HG02884 (cell line): ENCODE data around the gene SH3RF3.
"Not testable (repeated sequence)": the region's sequence is repeated elsewhere in the genome, so short reads cannot be mapped to it uniquely, and the experiment has no call there.

Source experiments
- ATAC-seq: cut with Tn5 transposase; IDR thresholded peaks from one replicate; pipeline ENCODE4 v1.9.1; 2021; ENCODE audit warnings: mild to moderate bottlenecking, moderate library complexity; ENCODE audit not compliant: unreplicated experiment

Gene SH3RF3

DNA sequence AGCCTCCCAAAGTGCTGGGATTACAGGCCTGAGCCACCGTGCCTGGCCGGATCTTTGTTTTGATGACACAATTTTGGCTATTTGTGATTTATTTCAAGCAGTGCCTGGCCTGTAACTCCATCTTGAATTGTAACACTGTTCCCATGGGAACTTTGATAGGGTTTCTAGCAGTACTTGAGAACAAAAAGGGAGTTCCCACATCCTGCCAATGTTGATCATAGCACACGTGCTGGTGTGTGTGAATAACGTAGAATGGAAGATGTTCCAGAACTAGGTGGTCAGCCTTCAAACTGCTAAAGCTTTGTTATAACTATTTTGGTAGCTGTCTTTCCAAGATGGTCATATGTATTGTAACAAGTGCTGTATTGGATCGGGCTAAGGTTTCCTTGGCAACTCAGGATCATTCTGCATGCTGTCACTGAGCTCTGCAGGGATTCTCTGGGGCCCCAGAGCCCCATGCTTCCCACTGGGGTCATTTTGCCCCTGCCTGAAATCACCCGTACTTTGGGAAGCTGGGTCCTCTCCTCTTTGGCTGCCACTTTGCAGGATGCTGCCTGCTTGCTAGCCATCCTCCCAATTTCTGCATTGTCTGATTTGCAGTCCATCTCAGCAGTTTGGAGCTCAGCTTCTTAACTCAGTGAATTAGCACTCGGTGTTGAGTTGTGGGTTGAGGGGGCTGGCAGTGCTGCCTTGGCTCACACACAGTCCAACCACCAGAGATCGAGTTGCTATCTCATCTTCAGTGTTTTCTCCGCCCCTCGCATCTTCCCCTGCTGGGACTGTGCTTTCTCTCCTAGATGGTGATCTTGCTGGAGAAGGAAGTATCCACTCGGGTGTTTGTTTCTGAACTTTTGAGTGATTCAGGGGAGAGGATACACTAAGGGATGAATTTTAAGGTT lies 26.8 kb downstream of the SH3RF3 start:
- ATAC-seq, result no peak

DNA sequence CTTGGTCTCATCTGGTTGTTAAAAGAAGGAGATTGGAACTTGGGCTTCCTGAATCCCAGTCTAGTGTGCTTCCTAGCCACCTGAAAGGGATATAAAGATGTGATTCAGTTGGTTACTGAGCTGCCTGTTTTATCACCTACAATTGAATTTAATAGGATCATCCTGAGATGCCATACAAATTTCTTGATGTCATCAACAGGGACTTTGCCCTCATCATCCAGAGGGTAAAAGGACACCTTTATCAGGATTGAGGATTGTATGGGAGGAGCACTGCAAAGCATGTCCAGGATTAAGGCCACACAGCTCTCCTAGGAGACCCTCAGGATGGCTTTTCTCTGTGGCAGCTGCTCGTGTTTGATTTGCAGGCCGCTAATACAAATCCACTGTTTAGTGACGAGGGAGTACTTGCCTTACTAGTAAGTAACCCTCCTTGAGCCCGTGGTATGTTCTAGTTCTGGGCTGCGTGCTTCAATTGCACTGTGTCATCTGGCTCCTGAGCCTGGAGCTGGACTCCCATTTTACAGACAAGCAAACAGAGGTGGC lies 28.6 kb downstream of the SH3RF3 start:
- no peak for ATAC-seq

DNA sequence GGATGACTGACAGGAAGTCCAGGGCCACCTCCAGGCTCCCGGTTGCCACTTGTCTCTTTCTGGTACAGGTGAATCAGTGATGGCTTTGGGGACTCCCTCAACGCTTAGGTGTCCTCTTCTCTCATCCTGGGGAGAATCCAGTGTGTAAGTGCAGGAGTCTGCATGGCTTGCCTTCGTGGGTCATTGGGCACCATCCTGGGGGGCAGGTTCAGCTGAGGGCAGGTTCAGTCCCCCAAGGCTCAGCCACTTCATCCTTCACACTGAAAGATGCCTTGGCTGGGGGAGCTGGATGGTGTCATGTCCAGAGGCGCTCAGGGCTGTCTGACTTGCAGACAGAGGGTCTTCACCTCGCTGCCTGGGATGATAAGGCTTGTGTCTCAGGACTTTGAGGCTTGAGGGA lies 29.2 kb downstream of the SH3RF3 start:
- ATAC-seq, result no peak

DNA sequence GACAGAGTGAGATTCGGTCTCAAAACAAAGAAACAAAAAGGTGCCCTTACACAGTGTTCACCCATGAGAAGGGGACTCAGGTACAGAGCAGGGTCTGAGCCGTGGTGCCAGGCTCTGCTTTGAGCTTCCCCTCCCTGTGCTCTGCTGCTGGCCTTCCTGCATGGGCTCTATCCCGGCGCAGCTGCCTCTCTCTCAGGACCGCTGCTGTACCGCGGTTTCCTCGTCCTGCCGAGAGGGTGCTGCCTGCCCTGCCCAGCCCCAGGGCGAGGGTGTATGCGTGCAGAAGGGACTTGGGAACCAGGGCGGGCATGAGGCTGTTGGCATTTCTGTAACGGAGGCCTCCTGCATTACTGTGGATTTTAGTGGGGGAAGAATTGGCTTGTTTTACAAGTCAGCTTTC lies 30.1 kb downstream of the SH3RF3 start:
- ATAC-seq, result no peak

DNA sequence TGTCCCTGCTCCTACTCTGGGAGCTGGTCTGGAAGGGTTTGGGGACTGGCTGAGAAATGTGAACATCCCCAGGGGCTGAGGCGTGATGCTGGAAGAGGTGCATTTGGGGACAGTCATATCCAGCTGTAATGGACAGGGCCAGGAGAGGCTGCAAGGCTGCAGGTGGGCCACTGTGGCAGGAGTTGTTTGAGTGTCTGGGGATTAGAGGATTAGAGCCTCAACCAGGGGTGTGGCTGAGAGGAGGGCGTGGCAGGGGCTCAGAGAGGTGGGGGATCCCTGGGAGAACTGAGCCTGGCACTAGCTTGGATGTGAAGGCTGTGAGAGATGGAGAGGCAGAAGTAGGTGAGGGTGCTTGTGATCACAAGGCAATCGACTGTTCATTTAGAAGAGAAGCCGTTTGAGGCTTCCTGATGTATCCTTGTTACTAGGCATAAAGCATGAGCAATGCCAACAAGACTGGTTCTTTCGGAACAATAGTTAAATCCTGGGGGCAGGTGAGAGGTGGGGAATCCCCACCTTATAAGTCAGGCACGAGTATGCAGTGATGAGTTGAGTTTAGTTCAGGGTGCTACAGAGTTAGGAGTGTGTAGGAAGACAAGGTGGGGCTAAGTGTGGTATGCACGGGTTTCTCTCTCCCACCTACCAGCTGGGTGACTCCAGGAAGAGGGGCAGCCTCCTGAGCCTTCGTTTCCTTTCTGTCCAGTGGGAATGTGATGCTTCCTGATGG lies 31.9 kb downstream of the SH3RF3 start:
- no peak for ATAC-seq

DNA sequence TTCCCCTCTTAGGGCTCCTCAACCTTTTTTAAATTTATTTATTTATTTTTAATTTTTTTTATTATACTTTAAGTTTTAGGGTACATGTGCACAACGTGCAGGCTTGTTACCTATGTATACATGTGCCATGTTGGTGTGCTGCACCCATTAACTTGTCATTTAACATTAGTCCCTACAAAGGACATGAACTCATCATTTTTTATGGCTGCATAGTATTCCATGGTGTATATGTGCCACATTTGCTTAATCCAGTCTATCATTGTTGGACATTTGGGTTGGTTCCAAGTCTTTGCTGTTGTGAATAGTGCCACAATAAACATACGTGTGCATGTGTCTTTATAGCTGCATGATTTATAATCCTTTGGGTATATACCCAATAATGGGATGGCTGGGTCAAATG lies 33.4 kb downstream of the SH3RF3 start:
- not testable (repeated sequence) for ATAC-seq

DNA sequence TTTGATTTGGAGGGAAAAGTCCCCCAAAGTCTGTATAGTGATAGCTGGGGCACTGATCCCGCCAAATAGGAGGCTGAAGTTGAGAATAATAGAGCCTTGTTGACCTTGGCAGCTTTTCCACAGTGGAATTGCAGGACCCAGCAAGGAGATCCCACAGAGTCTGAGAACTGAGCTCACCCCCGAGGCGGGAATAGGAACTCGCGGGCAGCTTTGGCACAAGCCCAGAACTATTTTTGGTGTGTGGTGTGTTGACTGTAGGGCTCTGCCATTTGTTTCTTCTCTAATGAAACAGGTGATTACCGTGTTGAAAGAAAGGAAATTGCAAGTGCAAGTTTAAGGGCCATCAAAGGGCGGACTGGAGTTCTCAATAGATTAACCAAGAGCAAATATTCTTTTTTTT lies 34.0 kb downstream of the SH3RF3 start:
- no peak for ATAC-seq

DNA sequence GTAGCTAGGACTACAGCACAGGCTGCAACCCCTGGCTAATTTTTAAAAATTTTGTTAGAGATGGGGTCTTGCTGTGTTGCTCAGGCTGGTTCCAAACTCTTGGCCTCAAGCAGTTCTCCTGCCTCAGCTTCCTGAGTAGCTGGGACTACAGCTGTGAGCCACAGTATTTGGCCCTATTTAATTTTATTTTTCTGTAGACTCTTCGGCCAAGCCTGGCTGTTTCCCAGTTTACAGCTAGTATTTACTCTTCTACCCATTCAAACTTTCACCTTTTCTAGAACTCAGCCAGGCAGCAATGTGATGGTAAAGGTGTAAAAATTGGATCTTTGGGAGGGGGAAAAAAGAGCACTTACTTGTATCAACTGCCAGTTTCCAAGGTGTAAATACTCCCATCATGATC lies 35.3 kb downstream of the SH3RF3 start:
- ATAC-seq, result no peak

DNA sequence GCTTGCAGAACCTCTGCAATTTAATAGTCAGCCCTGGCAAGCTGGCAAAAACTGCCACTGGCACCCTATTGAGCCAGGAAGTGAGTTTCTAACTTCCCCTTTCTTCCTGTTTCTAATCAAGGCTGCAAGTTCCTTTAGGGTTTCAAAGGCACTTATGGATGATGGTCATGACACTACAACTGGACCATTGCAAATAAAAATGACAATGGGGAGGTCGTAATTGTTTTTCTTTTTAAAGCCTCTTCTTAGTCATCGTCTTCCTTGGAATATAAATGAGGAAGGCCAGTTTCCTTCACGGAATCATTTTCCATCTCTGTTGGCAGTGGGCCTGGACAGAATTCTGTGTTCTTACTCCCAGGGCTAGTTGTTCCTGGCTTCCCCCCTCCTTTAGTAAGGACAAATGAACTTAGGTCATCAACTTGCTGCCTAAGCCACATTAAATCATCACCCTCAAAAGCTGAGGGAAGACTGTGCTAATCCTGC lies 35.8 kb downstream of the SH3RF3 start:
- ATAC-seq, result no peak

DNA sequence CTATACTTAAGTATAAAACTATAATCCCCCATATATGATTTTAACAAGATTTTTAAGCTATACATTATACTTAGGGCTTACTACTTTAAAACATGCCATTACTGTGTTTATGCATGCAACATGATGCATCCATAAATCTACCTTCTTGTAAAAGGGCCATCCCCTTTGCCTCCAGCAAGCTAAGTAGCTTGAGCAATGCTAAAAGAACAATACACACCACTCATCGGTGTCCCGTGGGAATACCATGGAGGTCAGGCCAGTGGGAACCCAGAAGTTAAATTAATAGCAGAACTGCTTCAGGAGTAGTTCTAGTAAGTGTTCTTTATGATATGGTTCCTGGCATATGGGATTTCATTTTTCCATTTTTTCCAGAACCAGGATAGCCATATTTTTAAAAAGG lies 37.8 kb downstream of the SH3RF3 start:
- ATAC-seq, result no peak

DNA sequence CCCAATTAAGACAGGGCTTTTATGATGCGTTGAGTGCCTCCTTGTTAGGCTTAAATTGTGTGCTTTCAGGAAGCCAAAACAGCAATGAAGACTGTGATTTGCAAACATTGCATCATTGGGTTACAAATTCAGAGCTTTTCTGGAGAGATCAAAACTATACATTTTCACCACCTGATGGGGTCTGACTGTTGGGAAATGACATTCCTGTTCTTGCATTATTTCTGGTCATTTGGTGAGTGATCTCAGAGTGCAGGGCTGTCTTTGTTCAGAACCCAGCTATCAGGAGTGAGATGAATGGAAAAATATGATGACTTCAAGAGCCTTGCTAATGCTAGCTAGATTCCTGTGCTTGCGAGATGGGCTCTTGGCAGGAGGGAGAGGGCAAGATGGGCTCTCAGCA lies 39.1 kb downstream of the SH3RF3 start:
- ATAC-seq, result no peak

DNA sequence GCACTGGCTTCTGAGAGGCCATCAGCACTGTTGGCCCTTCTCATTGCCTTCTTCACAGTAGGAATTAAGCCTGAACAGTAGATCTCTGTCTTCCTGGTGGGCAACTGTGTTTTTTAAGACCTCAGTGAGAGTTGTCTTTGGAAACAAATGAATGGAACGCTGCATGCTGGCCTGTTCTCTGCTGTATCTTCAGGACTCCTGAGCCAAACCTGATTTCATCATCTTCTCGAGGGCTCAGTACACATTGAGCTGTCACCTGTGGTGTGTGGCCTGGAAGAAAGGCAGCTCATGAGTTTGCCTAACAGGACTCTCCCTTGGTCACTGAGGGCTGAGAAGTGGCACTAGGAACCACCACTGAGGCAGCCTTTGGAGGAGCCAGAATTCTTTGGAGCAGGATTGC lies 39.7 kb downstream of the SH3RF3 start:
- ATAC-seq, result no peak

DNA sequence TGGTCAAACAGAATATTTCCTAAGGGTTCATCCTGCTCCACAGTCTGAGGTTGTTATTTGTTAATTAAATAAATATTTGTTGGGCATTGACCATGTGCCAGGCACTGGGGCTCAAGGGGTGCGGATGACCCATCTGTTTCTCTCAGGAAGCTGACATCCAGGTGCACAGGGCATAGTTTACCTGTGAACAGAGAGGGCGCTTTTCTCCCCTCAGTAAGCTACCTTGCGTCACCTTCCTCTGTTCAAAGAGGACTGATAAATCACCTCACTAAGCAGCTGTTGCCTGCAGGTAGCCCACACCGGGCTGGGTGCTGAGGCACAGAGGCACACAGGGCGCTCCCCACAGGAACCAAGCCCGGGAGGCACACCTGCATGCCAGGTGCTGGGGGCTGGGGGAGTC lies 41.6 kb downstream of the SH3RF3 start:
- ATAC-seq, result no peak

DNA sequence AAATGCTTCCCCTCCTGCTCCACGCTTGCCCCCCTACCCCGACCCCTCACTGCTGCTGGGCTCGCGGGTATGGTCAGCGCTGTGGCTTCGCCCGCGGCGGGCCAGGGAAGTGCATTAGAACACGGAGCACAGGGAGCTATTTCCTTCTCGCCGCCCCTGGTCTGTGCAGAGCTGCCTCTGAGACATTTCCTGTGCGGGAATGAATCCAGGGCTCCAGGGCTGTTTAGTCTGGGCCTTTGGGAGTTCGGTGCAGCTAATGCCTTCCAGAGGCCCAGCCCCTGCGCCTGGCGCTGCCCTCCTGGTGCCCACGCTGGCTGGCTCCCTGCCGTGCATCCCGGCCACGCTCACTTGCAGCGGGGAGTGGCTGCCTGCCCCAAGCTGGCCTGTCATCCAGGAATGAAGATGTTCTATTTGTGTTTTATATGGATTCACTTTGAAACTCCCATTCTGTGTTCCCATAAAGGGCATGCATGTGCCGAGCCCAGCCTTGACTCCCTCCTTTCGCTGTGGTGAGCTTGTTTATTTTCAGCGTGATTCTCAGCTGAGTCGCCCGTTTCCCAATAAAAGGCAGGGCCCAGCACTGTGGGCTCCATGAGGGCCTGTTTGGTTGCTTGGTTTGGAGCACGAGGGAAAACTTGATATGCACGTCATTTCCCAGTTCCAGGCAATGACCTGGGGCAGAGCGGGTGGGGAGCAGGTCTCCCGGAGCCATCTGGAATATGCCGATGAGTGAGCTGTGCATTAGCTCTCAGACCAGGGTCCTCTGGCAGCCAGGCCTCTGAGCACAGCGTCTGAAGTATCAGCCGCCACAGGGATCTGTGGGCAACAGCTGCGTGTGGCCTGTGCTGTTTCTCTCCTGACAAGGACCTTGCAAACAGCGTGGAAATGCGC lies 42.7 kb downstream of the SH3RF3 start:
- ATAC-seq, result no peak

DNA sequence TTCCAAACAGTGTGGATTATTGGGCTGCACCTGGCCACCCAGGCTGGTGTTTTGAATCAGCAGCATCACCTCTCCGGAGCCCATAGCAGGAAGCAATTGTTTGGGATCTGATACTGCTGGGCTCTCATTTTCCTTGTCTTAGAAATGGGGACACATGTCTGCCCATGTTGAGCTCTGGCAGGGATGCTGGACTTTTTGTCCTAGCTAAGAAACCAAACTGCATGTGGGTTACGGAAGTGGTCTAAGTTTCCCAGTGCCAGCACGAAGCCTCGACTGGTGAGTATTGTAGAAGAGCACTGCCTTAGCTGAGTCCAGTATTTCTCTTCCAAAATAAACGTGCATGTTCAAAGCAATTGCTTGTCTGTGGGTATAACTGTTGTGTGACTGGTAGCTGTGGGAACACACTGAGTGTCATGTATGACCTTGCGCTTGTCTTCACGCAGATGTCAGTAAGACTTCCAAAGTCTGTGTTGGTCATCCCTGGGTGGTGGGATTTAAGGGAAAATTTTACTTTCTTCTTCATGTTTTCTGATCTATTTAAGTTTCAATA lies 43.6 kb downstream of the SH3RF3 start:
- ATAC-seq, result no peak

DNA sequence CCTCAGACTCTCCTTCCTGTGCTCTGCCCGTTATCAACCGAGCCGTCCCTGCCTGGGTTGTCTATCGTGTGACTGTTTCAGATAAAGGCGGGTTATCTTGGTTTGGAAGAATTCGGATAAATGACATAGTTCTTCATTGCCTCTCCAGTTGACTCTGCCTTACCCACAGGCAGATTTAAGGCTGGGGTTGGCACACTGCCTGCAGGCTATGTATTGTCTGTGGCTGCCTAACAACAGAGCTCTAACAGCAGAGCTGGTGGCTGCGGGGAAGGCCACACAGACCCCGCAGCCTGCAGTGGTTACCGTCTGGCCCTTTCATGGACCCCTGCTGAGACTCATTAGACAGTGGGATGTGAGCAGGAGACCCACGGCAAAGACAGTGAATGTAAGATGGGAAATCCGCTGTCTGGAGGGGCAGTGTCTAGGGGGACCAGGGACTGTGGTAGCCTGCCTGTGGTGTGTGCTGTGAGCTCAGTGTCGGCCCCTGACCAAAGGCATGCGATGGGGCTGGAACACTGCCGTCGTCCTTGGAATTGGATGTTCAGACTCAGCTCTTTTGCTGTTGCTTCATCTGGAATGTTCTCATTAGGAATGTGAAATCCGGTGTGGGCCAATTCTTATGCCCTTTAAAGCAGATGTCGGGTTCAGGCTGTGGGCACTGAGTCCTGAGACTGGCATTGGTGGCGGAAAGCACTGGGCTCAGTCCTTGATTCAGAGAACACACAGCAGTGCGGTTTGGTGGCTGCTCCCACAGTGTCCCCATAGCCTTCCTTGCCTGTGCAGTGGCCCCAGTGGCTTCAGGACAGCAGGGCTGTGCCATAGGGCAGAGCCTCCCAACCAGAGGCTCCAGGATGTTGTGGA lies 44.5 kb downstream of the SH3RF3 start:
- no peak for ATAC-seq

DNA sequence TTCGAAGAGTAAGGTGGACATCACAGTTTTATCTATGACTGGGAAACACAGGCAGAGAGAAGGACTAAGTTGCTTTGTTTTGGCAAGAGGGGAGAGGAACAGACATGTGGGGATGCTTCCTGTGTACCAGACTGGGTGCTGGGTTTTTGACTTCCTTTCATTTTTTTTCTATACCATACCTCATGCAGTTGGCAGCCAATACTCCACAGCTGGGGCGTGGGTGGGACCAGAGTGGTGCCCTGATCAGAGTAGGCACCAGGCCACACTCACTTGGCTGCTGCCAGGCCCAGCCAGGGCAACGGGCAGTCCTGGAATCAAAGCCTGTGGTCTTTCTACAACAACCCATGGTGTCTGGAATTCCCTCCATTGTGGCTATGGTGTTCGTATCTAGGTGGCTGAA lies 45.2 kb downstream of the SH3RF3 start:
- ATAC-seq, result no peak

DNA sequence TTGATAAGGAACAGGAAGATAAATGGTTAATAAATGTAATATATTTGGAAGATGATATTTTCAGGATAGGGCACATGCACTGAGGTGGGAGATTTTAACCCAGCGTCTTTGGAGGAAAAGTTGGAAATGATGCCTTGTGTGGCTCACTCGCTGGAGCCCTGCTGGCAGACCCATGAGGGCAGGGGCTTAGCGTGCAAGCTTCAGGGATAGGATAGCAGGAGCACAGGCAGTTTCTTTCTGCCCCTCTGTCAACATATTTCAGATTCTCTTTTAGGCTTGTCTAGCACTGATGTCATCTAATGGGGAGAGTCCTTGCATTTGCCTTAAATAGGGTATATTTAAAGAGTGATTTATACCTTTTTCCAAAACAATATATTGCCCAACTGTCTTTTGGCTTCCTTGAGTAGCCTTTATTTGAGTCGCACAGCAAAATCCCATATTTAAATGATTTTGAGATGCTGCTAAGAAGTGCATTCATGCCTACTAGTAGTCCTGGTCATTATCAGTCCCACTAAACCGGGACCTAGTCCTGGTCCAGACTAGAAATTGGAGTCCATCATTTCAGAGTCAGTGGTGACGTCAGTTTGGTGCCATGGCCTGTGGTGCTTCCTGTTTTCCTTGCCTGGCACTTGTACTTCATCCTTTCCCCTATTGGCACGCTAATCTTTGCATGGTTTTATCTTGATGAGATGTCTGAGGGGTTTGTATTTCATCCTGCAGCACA lies 45.8 kb downstream of the SH3RF3 start:
- ATAC-seq, result no peak

DNA sequence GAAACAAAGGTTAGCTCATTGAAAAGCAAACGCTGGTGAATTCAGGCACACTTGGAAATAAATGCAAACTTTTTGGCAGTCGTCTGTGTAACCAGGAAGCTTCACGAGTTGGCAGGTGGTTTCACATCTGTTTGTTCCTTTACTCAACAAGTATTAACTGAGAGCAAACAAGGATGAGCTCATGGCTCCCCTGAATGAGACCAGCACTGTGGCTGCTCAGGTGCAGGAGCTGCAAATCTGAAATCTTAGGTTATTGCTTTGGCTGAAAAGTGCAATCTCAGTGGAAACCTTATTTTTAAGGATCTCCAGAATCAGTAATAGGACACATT lies 46.3 kb downstream of the SH3RF3 start:
- no peak for ATAC-seq
